Measurements from ENCODE around the gene KCNH5. TPM values are rescaled to one million over a fixed set of nuclear protein-coding genes. Genes with fewer than 3 reads are reported as not detected.

The KCNH5 gene
- total and polyA plus RNA-seq, 2 of the 13 experiments (the other 11 are each of a cell fraction or from before 2014, with no cell fraction given): not detected

GRCh38 chr14:63014621-63015020, 30.6 kb downstream of the KCNH5 start:
- BruUV-seq (replicated peaks): no TSS peak
- Histone ChIP-seq H3K9ac (ENCODE audit: insufficient read depth, low read depth, low read length) (no peak overlapping the region), H3K79me2 (ENCODE audit: insufficient read depth, low read length) (no peaks in the 10 kb centered on the region), H3K9me3 (ENCODE audit: low read length) (no peaks in the 10 kb centered on the region), H3K36me3 (replicated peaks in 1 of 2; ENCODE audit: control insufficient read depth in 1 of 2, insufficient read depth in 2 of 2, low read length in 2 of 2) (no peaks in the 10 kb centered on the region), H3K27ac (ENCODE audit: extremely low read length, insufficient read depth, low read length) (no peak overlapping the region), H3K4me1 (ENCODE audit: insufficient read depth, low read length) (no peaks in the 10 kb centered on the region), H2AFZ (ENCODE audit: low read length) (no peak overlapping the region), H3K4me2 (ENCODE audit: low read depth, low read length) (no peak overlapping the region), H3K27me3 (ENCODE audit: control insufficient read depth in 1 of 2, insufficient read depth in 2 of 2, low read length in 2 of 2) (no peaks in the 10 kb centered on the region; a peak in 1 of 5 replicates), H3K4me3 (replicated peaks in 1 of 3; ENCODE audit: insufficient read depth in 1 of 3, low read depth in 2 of 3, low read length in 3 of 3) (no peak overlapping the region), H4K20me1 (ENCODE audit: insufficient read depth, low read length) (no peaks in the 10 kb centered on the region)
- 0% methylated on average over 4 of the region's 4 CpGs for WGBS (ENCODE audit: low lambda C conversion rate)
- ChIA-PET POLR2A (no interaction called here), CTCF (ENCODE audit: low intra/inter-chr PET ratio, low total read pairs) (no interaction called here)
- no peak for FAIRE-seq
- in situ Hi-C loops (cut with HindIII; ENCODE audit: extremely low pct_ligation_motif_present, low pct_unique_long_range_greater_than_20kb) (no loop called here), intact Hi-C loops (cut with micrococcal nuclease; ENCODE audit: unreplicated experiment) (no loop called here)
- no peak for DNase-seq (ENCODE audit: low spot score)
- no peak for TF ChIP-seq ZNF598 (CRISPR knock-in tag; IDR thresholded peaks at IDR 0.05; ENCODE audit: borderline replicate concordance)
- TF ChIP-seq, protein P1, sequence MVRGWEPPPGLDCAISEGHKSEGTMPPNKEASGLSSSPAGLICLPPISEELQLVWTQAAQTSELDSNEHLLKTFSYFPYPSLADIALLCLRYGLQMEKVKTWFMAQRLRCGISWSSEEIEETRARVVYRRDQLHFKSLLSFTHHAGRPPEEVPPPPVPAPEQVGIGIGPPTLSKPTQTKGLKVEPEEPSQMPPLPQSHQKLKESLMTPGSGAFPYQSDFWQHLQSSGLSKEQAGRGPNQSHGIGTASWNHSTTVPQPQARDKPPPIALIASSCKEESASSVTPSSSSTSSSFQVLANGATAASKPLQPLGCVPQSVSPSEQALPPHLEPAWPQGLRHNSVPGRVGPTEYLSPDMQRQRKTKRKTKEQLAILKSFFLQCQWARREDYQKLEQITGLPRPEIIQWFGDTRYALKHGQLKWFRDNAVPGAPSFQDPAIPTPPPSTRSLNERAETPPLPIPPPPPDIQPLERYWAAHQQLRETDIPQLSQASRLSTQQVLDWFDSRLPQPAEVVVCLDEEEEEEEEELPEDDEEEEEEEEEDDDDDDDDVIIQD (CRISPR knock-in tag; IDR thresholded peaks at IDR 0.05; ENCODE audit: low read depth): no peak
- TF ChIP-seq REPIN1 (CRISPR knock-in tag; IDR thresholded peaks at IDR 0.05; ENCODE audit: borderline replicate concordance, low read depth): no peak
- no peak for TF ChIP-seq HNRNPH1 (optimal IDR thresholded peaks at IDR 0.05; ENCODE audit: low read depth, low read length)
- TF ChIP-seq TFDP1 (CRISPR knock-in tag; IDR thresholded peaks at IDR 0.05; ENCODE audit: borderline replicate concordance): no peak
- TF ChIP-seq FOSL2 (CRISPR knock-in tag; IDR thresholded peaks at IDR 0.05): no peak
- TF ChIP-seq, protein P2, sequence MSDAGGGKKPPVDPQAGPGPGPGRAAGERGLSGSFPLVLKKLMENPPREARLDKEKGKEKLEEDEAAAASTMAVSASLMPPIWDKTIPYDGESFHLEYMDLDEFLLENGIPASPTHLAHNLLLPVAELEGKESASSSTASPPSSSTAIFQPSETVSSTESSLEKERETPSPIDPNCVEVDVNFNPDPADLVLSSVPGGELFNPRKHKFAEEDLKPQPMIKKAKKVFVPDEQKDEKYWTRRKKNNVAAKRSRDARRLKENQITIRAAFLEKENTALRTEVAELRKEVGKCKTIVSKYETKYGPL (CRISPR knock-in tag; IDR thresholded peaks at IDR 0.05): no peak
- TF ChIP-seq ZNF274 (CRISPR knock-in tag; IDR thresholded peaks at IDR 0.05): no peak
- TF ChIP-seq SRSF4 (IDR thresholded peaks at IDR 0.05; ENCODE audit: low read depth, low read length, poor library complexity, severe bottlenecking): no peak
- TF ChIP-seq NKX3-1 (CRISPR knock-in tag; IDR thresholded peaks at IDR 0.05): no peak
- no peak for TF ChIP-seq ZNF451 (CRISPR knock-in tag; IDR thresholded peaks at IDR 0.05)
- no peak for TF ChIP-seq KDM4B (CRISPR knock-in tag; IDR thresholded peaks at IDR 0.05)
- no peak for TF ChIP-seq KLF16 (CRISPR knock-in tag; IDR thresholded peaks at IDR 0.05)
- TF ChIP-seq ZBTB42 (CRISPR knock-in tag; IDR thresholded peaks at IDR 0.05): no peak
- no peak for TF ChIP-seq ELF3 (CRISPR knock-in tag; IDR thresholded peaks at IDR 0.05)
- TF ChIP-seq ZZZ3 (CRISPR knock-in tag; IDR thresholded peaks at IDR 0.05; ENCODE audit: borderline replicate concordance): no peak
- no peak for TF ChIP-seq RAD21 (CRISPR knock-in tag; IDR thresholded peaks at IDR 0.05)
- TF ChIP-seq, protein P3, sequence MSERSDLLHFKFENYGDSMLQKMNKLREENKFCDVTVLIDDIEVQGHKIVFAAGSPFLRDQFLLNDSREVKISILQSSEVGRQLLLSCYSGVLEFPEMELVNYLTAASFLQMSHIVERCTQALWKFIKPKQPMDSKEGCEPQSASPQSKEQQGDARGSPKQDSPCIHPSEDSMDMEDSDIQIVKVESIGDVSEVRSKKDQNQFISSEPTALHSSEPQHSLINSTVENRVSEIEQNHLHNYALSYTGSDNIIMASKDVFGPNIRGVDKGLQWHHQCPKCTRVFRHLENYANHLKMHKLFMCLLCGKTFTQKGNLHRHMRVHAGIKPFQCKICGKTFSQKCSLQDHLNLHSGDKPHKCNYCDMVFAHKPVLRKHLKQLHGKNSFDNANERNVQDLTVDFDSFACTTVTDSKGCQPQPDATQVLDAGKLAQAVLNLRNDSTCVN (CRISPR knock-in tag; IDR thresholded peaks at IDR 0.05; ENCODE audit: borderline replicate concordance): no peak
- TF ChIP-seq, protein P4, sequence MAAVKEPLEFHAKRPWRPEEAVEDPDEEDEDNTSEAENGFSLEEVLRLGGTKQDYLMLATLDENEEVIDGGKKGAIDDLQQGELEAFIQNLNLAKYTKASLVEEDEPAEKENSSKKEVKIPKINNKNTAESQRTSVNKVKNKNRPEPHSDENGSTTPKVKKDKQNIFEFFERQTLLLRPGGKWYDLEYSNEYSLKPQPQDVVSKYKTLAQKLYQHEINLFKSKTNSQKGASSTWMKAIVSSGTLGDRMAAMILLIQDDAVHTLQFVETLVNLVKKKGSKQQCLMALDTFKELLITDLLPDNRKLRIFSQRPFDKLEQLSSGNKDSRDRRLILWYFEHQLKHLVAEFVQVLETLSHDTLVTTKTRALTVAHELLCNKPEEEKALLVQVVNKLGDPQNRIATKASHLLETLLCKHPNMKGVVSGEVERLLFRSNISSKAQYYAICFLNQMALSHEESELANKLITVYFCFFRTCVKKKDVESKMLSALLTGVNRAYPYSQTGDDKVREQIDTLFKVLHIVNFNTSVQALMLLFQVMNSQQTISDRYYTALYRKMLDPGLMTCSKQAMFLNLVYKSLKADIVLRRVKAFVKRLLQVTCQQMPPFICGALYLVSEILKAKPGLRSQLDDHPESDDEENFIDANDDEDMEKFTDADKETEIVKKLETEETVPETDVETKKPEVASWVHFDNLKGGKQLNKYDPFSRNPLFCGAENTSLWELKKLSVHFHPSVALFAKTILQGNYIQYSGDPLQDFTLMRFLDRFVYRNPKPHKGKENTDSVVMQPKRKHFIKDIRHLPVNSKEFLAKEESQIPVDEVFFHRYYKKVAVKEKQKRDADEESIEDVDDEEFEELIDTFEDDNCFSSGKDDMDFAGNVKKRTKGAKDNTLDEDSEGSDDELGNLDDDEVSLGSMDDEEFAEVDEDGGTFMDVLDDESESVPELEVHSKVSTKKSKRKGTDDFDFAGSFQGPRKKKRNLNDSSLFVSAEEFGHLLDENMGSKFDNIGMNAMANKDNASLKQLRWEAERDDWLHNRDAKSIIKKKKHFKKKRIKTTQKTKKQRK (IDR thresholded peaks at IDR 0.05; ENCODE audit: low read length): no peak
- no peak for ATAC-seq
